Measurements from ENCODE around the gene NDUFAF8.

GRCh38 chr17:81277421-81277820 lies 38.3 kb downstream of the NDUFAF8 start:
- TF ChIP-seq CTCF (IDR thresholded peaks at IDR 0.05) (no peak), POLR2A (IDR thresholded peaks at IDR 0.05) (no peak)

Measured in body of pancreas (tissue), 4 donors.